ENCODE measurements around the gene THSD4. TPM values are rescaled to one million over a fixed set of nuclear protein-coding genes. Genes with fewer than 3 reads are reported as not detected.

The THSD4 gene
- total RNA-seq, 2 donors from 2014 or later = 71.2 to 150 TPM

- H3K27me3 ChIP-seq (replicated peaks; ENCODE audit: insufficient read depth) = no peaks in the 10 kb centered on the region
- no peak overlapping the region for H3K4me3 ChIP-seq
- peak overlapping the region; percentile 55 to 58 for H3K27ac ChIP-seq
- no peak for TF ChIP-seq CTCF (IDR thresholded peaks at IDR 0.05)
- no peak for DNase-seq (ENCODE audit: low spot score)
- H3K9me3 ChIP-seq = no peaks in the 10 kb centered on the region
- H3K36me3 ChIP-seq = no peaks in the 10 kb centered on the region
- peaks cover 5 to 23% of the 10 kb centered on the region in 2 donors for H3K4me1 ChIP-seq (ENCODE audit: control insufficient read depth in 1 of 2, low read depth in 2 of 2)
- ATAC-seq (ENCODE audit: insufficient number of reproducible peaks, low FRiP score, low read depth) = peak; percentile 47
Observed at GRCh38 chr15:71379893-71380292, 264.6 kb downstream of the THSD4 start.

- Histone ChIP-seq H3K4me3 (no peak overlapping the region), H3K27ac (peak overlapping the region in 1 of 2 donors; percentile 58), H3K27me3 (replicated peaks; ENCODE audit: insufficient read depth) (no peaks in the 10 kb centered on the region), H3K9me3 (no peaks in the 10 kb centered on the region), H3K36me3 (no peaks in the 10 kb centered on the region), H3K4me1 (ENCODE audit: control insufficient read depth in 1 of 2, low read depth in 2 of 2) (peaks cover 5 to 26% of the 10 kb centered on the region in 2 donors)
- TF ChIP-seq CTCF (IDR thresholded peaks at IDR 0.05) = no peak
- no peak for DNase-seq (ENCODE audit: low spot score)
- no peak for ATAC-seq (ENCODE audit: insufficient number of reproducible peaks, low FRiP score, low read depth)
Observed at GRCh38 chr15:71380345-71380744, 265.1 kb downstream of the THSD4 start.

- DNase-seq (ENCODE audit: low spot score) = no peak
- no peak for TF ChIP-seq CTCF (IDR thresholded peaks at IDR 0.05)
- Histone ChIP-seq H3K9me3 (no peaks in the 10 kb centered on the region), H3K4me1 (ENCODE audit: control insufficient read depth in 1 of 2, low read depth in 2 of 2) (peaks cover 5 to 48% of the 10 kb centered on the region in 2 donors), H3K36me3 (no peaks in the 10 kb centered on the region), H3K27ac (peak overlapping the region; percentile 39 to 44), H3K27me3 (replicated peaks; ENCODE audit: insufficient read depth) (no peaks in the 10 kb centered on the region), H3K4me3 (no peak overlapping the region)
- no peak for ATAC-seq (ENCODE audit: insufficient number of reproducible peaks, low FRiP score, low read depth)
Observed at GRCh38 chr15:71384501-71384900, 269.2 kb downstream of the THSD4 start.

GRCh38 chr15:71385026-71385425, 269.8 kb downstream of the THSD4 start:
- no peak for ATAC-seq (ENCODE audit: insufficient number of reproducible peaks, low FRiP score, low read depth)

GRCh38 chr15:71385457-71385856, 270.2 kb downstream of the THSD4 start:
- H3K4me3 ChIP-seq = no peak overlapping the region
- H3K36me3 ChIP-seq = no peaks in the 10 kb centered on the region
- no peaks in the 10 kb centered on the region for H3K27me3 ChIP-seq (replicated peaks; ENCODE audit: insufficient read depth)
- DNase-seq (ENCODE audit: low spot score) (no peak), ATAC-seq (ENCODE audit: insufficient number of reproducible peaks, low FRiP score, low read depth) (no peak)
- no peaks in the 10 kb centered on the region for H3K9me3 ChIP-seq
- H3K27ac ChIP-seq = peak overlapping the region; percentile 39 to 44
- no peak for TF ChIP-seq CTCF (IDR thresholded peaks at IDR 0.05)
- peaks cover 3 to 39% of the 10 kb centered on the region in 2 donors for H3K4me1 ChIP-seq (ENCODE audit: control insufficient read depth in 1 of 2, low read depth in 2 of 2)

More at GRCh38 chr15:71385026-71385425, 269.8 kb downstream of the THSD4 start:
- no peaks in the 10 kb centered on the region for H3K9me3 ChIP-seq
- H3K27me3 ChIP-seq (replicated peaks; ENCODE audit: insufficient read depth) = no peaks in the 10 kb centered on the region
- H3K4me1 ChIP-seq (ENCODE audit: control insufficient read depth in 1 of 2, low read depth in 2 of 2) = peaks cover 3 to 44% of the 10 kb centered on the region in 2 donors
- TF ChIP-seq CTCF (IDR thresholded peaks at IDR 0.05) = no peak
- peak overlapping the region; percentile 39 to 44 for H3K27ac ChIP-seq
- no peaks in the 10 kb centered on the region for H3K36me3 ChIP-seq
- DNase-seq (ENCODE audit: low spot score) = no peak
- no peak overlapping the region for H3K4me3 ChIP-seq

Measured in thoracic aorta (tissue), 2 donors.